Activated T-helper 1 cell treated with anti-CD3 and anti-CD28 coated beads, Interleukin-2, amount 50 U/mL, for 16 hours (primary cell): ENCODE data around the gene RBMX.

Source experiments
- DNase-seq, 2 donors: peaks; one replicate each; pipeline ENCODE4 v3.0.0-alpha.2; 2020; ENCODE audit warnings: low read depth in 1 of 2, low spot score in 1 of 2

Gene RBMX

DNA sequence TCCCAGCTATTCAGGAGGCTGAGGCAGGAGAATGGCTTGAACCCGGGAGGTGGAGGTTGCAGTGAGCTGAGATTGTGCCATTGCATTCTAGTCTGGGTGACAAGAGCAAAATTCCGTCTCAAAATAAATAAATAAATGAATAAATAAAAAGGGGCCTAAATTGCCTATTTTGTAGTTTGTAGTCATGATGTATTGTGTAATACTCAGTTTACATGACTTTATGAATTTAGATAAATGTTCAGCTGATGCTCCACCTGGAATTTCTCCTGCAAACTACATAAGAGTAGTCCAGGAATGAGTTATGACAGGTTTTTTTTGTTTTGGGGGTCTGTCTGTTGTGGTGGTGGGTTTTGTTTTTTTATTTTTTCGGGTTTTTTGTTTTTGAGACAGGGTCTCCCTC is 31.1 kb downstream of the RBMX start:
- DNase-seq = no peak

DNA sequence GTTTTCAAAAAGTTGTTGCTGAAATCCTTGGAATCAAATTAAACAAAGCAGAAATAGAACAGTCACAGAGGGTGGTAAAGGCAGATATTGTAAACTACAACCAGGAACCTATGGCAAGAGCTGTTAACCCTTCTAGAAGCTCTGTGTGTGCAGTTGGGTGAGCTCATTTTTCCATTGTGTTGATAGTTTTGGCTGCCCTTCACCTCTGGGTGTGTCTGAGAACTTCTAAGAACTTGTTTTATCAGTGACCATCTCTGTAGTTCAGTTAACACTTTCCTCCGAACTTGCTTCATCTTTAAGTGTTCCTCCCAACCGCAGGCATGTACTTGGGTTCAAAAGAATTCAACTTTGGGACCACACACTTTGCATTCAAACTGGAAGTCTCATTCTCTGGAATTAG is 32.7 kb downstream of the RBMX start:
- no peak for DNase-seq

DNA sequence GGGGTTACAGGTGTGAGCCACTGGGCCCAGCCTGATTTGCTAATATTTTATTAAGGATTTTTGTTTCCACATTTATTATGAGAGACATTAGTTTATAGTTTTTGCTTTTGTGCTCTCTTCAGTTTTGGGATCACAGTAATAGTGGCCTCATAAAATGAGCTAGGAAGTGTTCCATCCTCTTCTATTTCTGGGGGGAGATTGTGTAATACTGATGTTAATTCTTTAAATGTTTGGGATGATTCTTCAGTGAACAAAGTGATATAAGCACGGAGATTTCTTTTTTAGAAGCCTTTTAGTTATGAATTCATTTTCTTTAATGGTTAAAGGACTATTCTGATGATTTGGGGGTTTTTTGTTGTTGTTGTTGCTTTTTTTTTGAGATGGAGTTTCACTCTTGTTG is 41.3 kb downstream of the RBMX start:
- no peak for DNase-seq

DNA sequence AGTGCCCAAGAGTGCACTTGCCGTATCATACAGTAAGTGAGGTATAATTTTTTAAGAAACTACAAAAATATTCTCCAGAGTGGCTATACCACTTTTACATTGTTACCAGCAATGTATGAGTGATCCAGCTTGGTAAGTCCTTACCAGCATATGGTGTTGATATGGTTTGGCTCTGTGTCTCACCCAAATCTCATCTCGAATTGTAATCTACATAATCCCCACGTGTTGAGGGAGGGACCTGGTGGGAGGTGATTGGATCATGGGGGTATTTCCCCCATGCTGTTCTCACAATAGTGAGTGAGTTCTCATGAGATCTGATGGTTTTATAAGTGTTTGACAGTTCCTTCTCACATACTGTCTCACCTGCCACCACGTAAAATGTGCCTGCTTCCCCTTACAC is 44.8 kb downstream of the RBMX start:
- DNase-seq = no peak

DNA sequence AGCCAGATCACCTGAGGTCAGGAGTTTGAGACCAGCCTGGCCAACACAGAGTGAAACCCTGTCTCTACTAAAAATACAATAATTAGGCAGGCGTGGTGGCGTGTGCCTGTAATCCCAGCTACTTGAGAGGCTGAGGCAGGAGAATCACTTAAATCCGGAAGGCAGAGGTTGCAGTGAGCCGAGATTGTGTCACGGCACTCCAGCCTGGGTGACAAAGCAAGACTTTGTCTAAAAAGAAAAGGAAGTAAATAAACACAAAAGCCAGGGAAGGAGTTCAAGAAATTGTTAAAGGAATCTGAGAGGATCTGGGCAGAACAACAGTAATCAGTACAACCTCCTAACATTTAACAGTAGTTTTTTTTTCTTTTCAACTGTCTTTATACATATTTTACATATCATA is 51.1 kb downstream of the RBMX start:
- DNase-seq = no peak

DNA sequence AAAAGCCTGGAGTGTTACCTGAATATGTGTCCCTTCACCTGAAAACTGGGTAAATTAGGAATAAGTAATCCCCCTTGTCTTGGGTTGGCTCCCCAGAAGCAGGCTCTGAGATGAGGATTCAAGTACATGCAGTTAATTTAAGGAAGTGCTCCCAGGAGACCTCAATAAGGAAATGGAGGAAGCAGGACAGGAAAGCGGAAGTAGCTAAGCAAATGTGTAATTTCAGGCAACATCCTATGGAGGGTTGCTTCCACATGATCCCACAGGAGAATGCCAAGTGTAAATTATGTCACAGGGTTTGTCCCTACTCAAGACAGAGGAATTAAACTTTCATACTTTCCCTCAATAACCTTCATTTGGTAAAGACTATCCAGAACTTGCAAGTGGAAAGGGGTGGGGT is 51.7 kb downstream of the RBMX start:
- no peak for DNase-seq

DNA sequence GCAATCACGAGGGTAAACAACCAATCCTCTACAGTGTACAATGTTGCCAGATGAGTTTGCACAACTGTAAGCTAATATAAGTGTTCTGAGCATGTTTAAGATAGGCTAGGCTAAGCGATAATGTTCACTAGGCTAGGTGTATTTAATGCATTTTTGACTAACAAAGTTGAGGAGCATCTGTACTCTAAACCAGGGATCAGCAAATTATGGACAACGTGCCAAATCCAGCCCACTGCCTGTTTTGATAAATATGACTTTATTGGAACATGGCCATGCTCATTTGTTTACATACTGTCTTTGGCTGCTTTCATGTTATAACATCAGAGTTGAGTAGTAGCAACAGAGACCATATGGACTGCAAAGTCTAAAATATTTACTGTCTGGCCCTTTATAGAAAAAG is 53.5 kb downstream of the RBMX start:
- no peak for DNase-seq

DNA sequence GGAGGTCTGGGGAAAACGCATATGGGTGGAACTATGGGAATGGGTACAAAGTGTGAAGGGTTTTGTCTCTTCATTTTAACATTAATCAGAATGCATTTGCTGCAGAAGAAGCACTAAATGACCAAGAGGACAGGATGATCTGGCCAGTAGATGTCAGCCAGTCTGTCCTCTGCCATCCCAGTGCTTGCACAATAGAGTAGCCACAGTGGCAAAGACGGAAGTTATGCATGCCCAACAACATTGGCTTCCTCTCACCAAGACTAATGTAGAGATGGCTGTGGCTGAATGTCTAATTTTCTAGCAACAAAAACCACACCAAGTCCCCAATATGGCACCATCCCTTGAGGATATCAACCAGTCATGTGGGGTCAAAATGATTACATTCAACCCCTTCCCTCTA is 54.8 kb downstream of the RBMX start:
- no peak for DNase-seq
